HL-60 (cell line): ENCODE results near the gene LCNL1.

Experiments
- DNase-seq, 2 experiments: peaks; one replicate each; pipeline ENCODE4 v3.0.0-alpha.2; 2010 to 2020; ENCODE audit warnings: low read depth in 1 of 2, low spot score in 1 of 2
- H3K27ac ChIP-seq: fragments of 250-450 bp; sonication (Bioruptor Pico); replicated peaks from 2 replicates; pipeline ENCODE4 v1.5.1; 2020; ENCODE audit warnings: mild to moderate bottlenecking, moderate library complexity
- H3K27me3 ChIP-seq: fragments of 250-450 bp; sonication (Bioruptor Pico); 2 replicates; pipeline ENCODE4 v1.5.1; 2021; ENCODE audit warnings: mild to moderate bottlenecking, moderate library complexity; ENCODE audit not compliant: insufficient read depth, poor library complexity, severe bottlenecking
- H3K4me3 ChIP-seq: replicated peaks from 2 replicates; pipeline ENCODE4 v1.5.1; 2011; ENCODE audit warnings: mild to moderate bottlenecking, control low read depth, low read length; ENCODE audit not compliant: insufficient read depth
- CTCF ChIP-seq: IDR thresholded peaks from one replicate; pipeline ENCODE4 v1.5.1; 2011; ENCODE audit warnings: low read length, control low read depth, inconsistent platforms; ENCODE audit not compliant: insufficient read depth
- GABPA ChIP-seq: IDR thresholded peaks from 2 replicates; pipeline ENCODE4 v1.6.1; 2012; ENCODE audit warnings: low read depth
- POLR2AphosphoS5 ChIP-seq: IDR thresholded peaks from 2 replicates; pipeline ENCODE4 v1.6.1; 2012; ENCODE audit warnings: low read depth
- REST ChIP-seq: IDR thresholded peaks from 2 replicates; pipeline ENCODE4 v1.6.1; 2012; ENCODE audit warnings: low read depth; ENCODE audit not compliant: insufficient replicate concordance
- SPI1 ChIP-seq: IDR thresholded peaks from 2 replicates; pipeline ENCODE4 v1.6.1; 2012; ENCODE audit warnings: low read depth, mild to moderate bottlenecking, borderline replicate concordance

LCNL1 gene

GRCh38 chr9:137026828-137027227, 44.0 kb downstream of the LCNL1 start:
- H3K27ac ChIP-seq = no peak overlapping the region
- no peak for DNase-seq
- no peak for TF ChIP-seq SPI1
- TF ChIP-seq REST = no peak
- TF ChIP-seq POLR2AphosphoS5 = no peak
- TF ChIP-seq CTCF = no peak
- no peak for TF ChIP-seq GABPA
- no peak overlapping the region for H3K4me3 ChIP-seq
- no peaks in the 10 kb centered on the region for H3K27me3 ChIP-seq

GRCh38 chr9:137027369-137028262, 44.8 kb downstream of the LCNL1 start, which contains the start of gene ABCA2:
TSS of gene ABCA2 (minus strand) at chr9:137028237. CDS start at chr9:137028140, 97 bp downstream.
- Histone ChIP-seq H3K27me3 (no peaks in the 10 kb centered on the region), H3K27ac (peak within 1 kb of the TSS; percentile 98), H3K4me3 (peak within 1 kb of the TSS; percentile 88)
- no peak for TF ChIP-seq CTCF
- no peak for TF ChIP-seq SPI1
- no peak for TF ChIP-seq REST
- no peak for TF ChIP-seq GABPA
- no peak for TF ChIP-seq POLR2AphosphoS5
- no peak for DNase-seq

GRCh38 chr9:137028263-137029057, 45.7 kb downstream of the LCNL1 start:
- DNase-seq = peak; percentile 81 to 91
- peak overlapping the region; percentile 98 for H3K27ac ChIP-seq
- TF ChIP-seq CTCF (peak; percentile 79), POLR2AphosphoS5 (no peak)
- H3K4me3 ChIP-seq = peak overlapping the region; percentile 88
- no peaks in the 10 kb centered on the region for H3K27me3 ChIP-seq
